Upper lobe of left lung (tissue), 4 donors: ENCODE measurements around the gene MACROD1.

Experiments used
- EP300 ChIP-seq, 4 donors: sonication (generic); formaldehyde crosslinking; IDR thresholded peaks; one replicate each; pipeline ENCODE4 v1.5.1; 2017; ENCODE audit warnings: antibody characterized with exemption in 4 of 4, control low read depth in 2 of 4
- POLR2A ChIP-seq, 4 donors: fragments of 450-650 bp; IDR thresholded peaks; one replicate each; pipeline ENCODE4 v1.5.1; 2016 to 2017; ENCODE audit warnings: antibody characterized with exemption in 4 of 4, mild to moderate bottlenecking in 2 of 4
- TF ChIP-seq, protein P1 (sequence below), 6 experiments: fragments of 450-650 bp in 4 of 6; fragments of 200-600 bp in 2 of 6; sonication (generic) in 2 of 6; IDR thresholded peaks; one replicate each; pipeline ENCODE4 v1.5.1; 2016 to 2019; ENCODE audit warnings: antibody characterized with exemption in 6 of 6

DNA sequence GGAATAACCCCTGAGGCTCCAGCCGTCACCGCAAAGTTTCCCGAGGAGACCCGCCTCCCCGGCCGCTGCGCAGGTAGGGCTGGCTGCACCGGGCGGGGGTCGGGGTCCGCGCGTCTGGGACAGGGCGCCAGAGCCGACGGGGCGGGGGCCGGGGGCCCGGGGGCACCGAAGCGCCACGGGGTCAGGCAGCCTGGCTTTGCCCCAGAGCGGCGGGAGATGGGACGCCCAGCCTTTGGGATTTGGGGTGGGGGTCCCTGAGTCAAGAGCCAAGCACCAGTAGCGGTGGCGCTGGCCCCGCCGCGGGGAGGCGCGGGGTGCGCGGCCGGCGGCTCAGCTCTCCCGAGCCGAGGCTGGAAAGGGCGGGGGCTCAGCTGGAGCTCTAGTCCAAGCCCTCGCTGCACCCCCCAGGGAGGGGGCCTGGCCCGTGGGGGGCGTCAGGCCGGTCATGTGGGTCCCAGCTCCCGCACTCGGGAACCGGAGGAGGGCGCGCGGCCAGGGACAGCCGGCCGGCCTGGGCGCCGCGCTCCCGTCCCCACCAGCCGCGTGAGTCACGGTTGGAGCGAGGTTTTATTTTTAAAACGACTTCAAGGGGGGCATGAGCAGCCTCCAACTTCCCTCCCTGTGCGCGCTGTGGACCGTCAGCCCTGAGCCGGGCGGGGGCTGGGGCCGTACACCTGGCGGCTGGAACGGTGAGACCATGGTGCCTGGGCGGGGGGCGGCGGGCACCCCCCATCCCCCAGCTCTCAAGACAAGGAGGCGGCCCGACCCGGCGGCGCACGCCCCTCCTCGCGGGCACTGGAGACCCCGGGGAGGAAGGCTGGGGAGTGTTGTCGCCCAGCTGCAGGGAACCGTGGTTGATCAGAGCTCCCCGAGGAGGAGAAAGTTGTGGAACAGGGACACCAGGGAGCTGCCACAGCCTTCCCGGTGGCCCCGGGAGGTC, 129.6 kb downstream of the MACROD1 start:
- no peak for TF ChIP-seq POLR2A (IDR thresholded peaks at IDR 0.05)
- TF ChIP-seq, protein P1, sequence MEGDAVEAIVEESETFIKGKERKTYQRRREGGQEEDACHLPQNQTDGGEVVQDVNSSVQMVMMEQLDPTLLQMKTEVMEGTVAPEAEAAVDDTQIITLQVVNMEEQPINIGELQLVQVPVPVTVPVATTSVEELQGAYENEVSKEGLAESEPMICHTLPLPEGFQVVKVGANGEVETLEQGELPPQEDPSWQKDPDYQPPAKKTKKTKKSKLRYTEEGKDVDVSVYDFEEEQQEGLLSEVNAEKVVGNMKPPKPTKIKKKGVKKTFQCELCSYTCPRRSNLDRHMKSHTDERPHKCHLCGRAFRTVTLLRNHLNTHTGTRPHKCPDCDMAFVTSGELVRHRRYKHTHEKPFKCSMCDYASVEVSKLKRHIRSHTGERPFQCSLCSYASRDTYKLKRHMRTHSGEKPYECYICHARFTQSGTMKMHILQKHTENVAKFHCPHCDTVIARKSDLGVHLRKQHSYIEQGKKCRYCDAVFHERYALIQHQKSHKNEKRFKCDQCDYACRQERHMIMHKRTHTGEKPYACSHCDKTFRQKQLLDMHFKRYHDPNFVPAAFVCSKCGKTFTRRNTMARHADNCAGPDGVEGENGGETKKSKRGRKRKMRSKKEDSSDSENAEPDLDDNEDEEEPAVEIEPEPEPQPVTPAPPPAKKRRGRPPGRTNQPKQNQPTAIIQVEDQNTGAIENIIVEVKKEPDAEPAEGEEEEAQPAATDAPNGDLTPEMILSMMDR (IDR thresholded peaks at IDR 0.05) = no peak
- no peak for TF ChIP-seq EP300 (IDR thresholded peaks at IDR 0.05)
